CD4-positive, alpha-beta T cell (primary cell): ENCODE results near the gene SRP9. TPM values are rescaled to one million over a fixed set of nuclear protein-coding genes. Genes with fewer than 3 reads are reported as not detected.

Source experiments
- ATAC-seq: fragments of 200-7000 bp; cut with Tn5 transposase; one replicate; pipeline ENCODE4 v1.10.0; 2022; ENCODE audit warnings: mild to moderate bottlenecking; ENCODE audit not compliant: poor library complexity
- CTCF ChIA-PET: fragments of 350-600 bp; sonication (Branson Sonifier 250); formaldehyde crosslinking; loops from one replicate; lab custom pipeline; 2021; ENCODE audit warnings: antibody characterized with exemption, inconsistent platforms; lab: Charles Lee
- POLR2A ChIA-PET: fragments of 350-600 bp; sonication (Branson Sonifier 250); formaldehyde crosslinking; loops from one replicate; lab custom pipeline; 2021; ENCODE audit warnings: antibody characterized with exemption, inconsistent platforms; lab: Charles Lee
- DNase-seq, 14 experiments: peaks; one replicate each; pipeline ENCODE4 v3.0.0-alpha.2; 2013 to 2020; ENCODE audit warnings: mixed read lengths in 2 of 14
- H3K27ac ChIP-seq, 2 donors: one replicate each; pipeline versions ENCODE4 v1.5.1 to v1.7.0; 2013; ENCODE audit warnings: low read length in 2 of 2, low read depth in 1 of 2, mild to moderate bottlenecking in 1 of 2
- H3K27me3 ChIP-seq, 2 experiments: 1 replicate in 1 of 2; 2 replicates in 1 of 2; pipeline versions ENCODE4 v1.6.1 to v1.7.0; 2013; ENCODE audit warnings: low read length in 2 of 2, control low read depth in 1 of 2, mild to moderate bottlenecking in 1 of 2, moderate library complexity in 1 of 2; ENCODE audit not compliant: insufficient read depth in 2 of 2, control insufficient read depth in 1 of 2
- H3K36me3 ChIP-seq: one replicate; pipeline ENCODE4 v1.6.1; 2013; ENCODE audit warnings: low read length, control low read depth; ENCODE audit not compliant: insufficient read depth
- H3K4me1 ChIP-seq: one replicate; pipeline ENCODE4 v1.6.1; 2013; ENCODE audit warnings: low read length, control low read depth; ENCODE audit not compliant: insufficient read depth
- H3K4me3 ChIP-seq: one replicate; pipeline ENCODE4 v1.5.1; 2013; ENCODE audit warnings: mild to moderate bottlenecking, low read length, moderate library complexity
- H3K9me3 ChIP-seq, 2 experiments: 1 replicate in 1 of 2; 2 replicates in 1 of 2; pipeline versions ENCODE4 v1.6.1 to v1.7.0; 2013; ENCODE audit warnings: low read length in 2 of 2, mild to moderate bottlenecking in 2 of 2, control low read depth in 1 of 2, moderate library complexity in 1 of 2; ENCODE audit not compliant: control insufficient read depth in 1 of 2, insufficient read depth in 1 of 2
- H3K27ac Mint-ChIP-seq: one replicate; pipeline ENCODE4 v1.8.0; 2020; ENCODE audit warnings: mixed read lengths
- H3K27me3 Mint-ChIP-seq: one replicate; pipeline ENCODE4 v1.8.0; 2021; ENCODE audit warnings: mixed read lengths
- H3K36me3 Mint-ChIP-seq: one replicate; pipeline ENCODE4 v1.8.0; 2021; ENCODE audit warnings: low read depth, mixed read lengths
- H3K4me1 Mint-ChIP-seq: one replicate; pipeline ENCODE4 v1.8.0; 2021; ENCODE audit warnings: low read depth, mixed read lengths
- H3K4me3 Mint-ChIP-seq: one replicate; pipeline ENCODE4 v1.8.0; 2020; ENCODE audit warnings: mild to moderate bottlenecking, mixed read lengths
- H3K9me3 Mint-ChIP-seq: one replicate; pipeline ENCODE4 v1.8.0; 2020; ENCODE audit warnings: mixed read lengths
- CTCF ChIP-seq: fragments of 200-600 bp; IDR thresholded peaks from one replicate; pipeline ENCODE4 v1.8.0; 2022; ENCODE audit warnings: antibody characterized with exemption, mild to moderate bottlenecking
- intact Hi-C, 2 experiments: fragments of 100-400 bp; cut with DNase I in 1 of 2; cut with micrococcal nuclease in 1 of 2; formaldehyde crosslinking; loops; one replicate each; pipeline versions ENCODE4 v1.15.1 to v1.9.0; 2023 to 2025; cut with DNase I, micrococcal nuclease
- total RNA-seq, 174 experiments: library from RNA in 2 of 174; stranded (reverse) in 2 of 174; gene quantifications; one replicate each; pipeline ENCODE4 v1.2.3 and lab custom pipeline; 2021 to 2026

SRP9 gene
- total RNA-seq, 2 experiments from 2014 or later = 63.7 to 69.8 TPM

- ATAC-seq (no peak), DNase-seq (no peak)
- no peaks in the 10 kb centered on the region for H3K36me3 ChIP-seq
- H3K27ac ChIP-seq = no peak overlapping the region
- no peaks in the 10 kb centered on the region for H3K9me3 ChIP-seq
- no peak for TF ChIP-seq CTCF
- no peaks in the 10 kb centered on the region for H3K27me3 ChIP-seq
- no peak overlapping the region for H3K27ac Mint-ChIP-seq
- H3K4me1 ChIP-seq = no peaks in the 10 kb centered on the region
- no peak overlapping the region for H3K4me3 Mint-ChIP-seq
- no peaks in the 10 kb centered on the region for H3K4me1 Mint-ChIP-seq
- H3K36me3 Mint-ChIP-seq = no peaks in the 10 kb centered on the region
- ChIA-PET POLR2A (no interaction called here), CTCF (no interaction called here)
- intact Hi-C loops = no loop called here
- no peaks in the 10 kb centered on the region for H3K27me3 Mint-ChIP-seq
- H3K9me3 Mint-ChIP-seq = no peaks in the 10 kb centered on the region
- H3K4me3 ChIP-seq = no peak overlapping the region
These were observed 39.8 kb upstream of the SRP9 start for GRCh38 chr1:225737866-225738265.

GRCh38 chr1:225738763-225739162 is 38.9 kb upstream of the SRP9 start:
- DNase-seq = no peak
- ChIA-PET CTCF (no interaction called here), POLR2A (no interaction called here)
- Mint-ChIP-seq H3K4me3 (no peak overlapping the region), H3K27me3 (no peaks in the 10 kb centered on the region), H3K36me3 (no peaks in the 10 kb centered on the region), H3K9me3 (no peaks in the 10 kb centered on the region), H3K27ac (no peak overlapping the region), H3K4me1 (no peaks in the 10 kb centered on the region)
- no peak for ATAC-seq
- Histone ChIP-seq H3K4me3 (no peak overlapping the region), H3K9me3 (no peaks in the 10 kb centered on the region), H3K4me1 (no peaks in the 10 kb centered on the region), H3K36me3 (no peaks in the 10 kb centered on the region), H3K27me3 (no peaks in the 10 kb centered on the region), H3K27ac (no peak overlapping the region)
- intact Hi-C loops = no loop called here
- TF ChIP-seq CTCF = no peak

GRCh38 chr1:225739542-225740107 is 38.0 kb upstream of the SRP9 start:
- CTCF ChIA-PET = no interaction called here

More at GRCh38 chr1:225739542-225740107, 38.0 kb upstream of the SRP9 start:
- H3K27ac Mint-ChIP-seq = no peak overlapping the region
- no peaks in the 10 kb centered on the region for H3K27me3 ChIP-seq
- no peaks in the 10 kb centered on the region for H3K9me3 ChIP-seq
- H3K4me1 Mint-ChIP-seq = no peaks in the 10 kb centered on the region
- POLR2A ChIA-PET = no interaction called here
- no peak overlapping the region for H3K4me3 Mint-ChIP-seq
- no peaks in the 10 kb centered on the region for H3K27me3 Mint-ChIP-seq
- H3K36me3 ChIP-seq = no peaks in the 10 kb centered on the region
- no peak for TF ChIP-seq CTCF
- H3K4me1 ChIP-seq = no peaks in the 10 kb centered on the region
- H3K27ac ChIP-seq = no peak overlapping the region
- DNase-seq = no peak
- no peaks in the 10 kb centered on the region for H3K36me3 Mint-ChIP-seq
- no peak for ATAC-seq
- no peak overlapping the region for H3K4me3 ChIP-seq
- no peaks in the 10 kb centered on the region for H3K9me3 Mint-ChIP-seq
- intact Hi-C loops = no loop called here
